CD14-positive monocyte (primary cell): Measurements from ENCODE around the gene NDUFB6. TPM values are rescaled to one million over a fixed set of nuclear protein-coding genes. Genes with fewer than 3 reads are reported as not detected.

ENCODE experiments used
- DNase-seq, 3 donors: peaks; one replicate each; pipeline ENCODE4 v3.0.0-alpha.2; 2011 to 2022
- H2AFZ ChIP-seq: 2 replicates; pipeline ENCODE4 v1.6.0; 2012; ENCODE audit warnings: mild to moderate bottlenecking, low read depth, low read length, inconsistent platforms; ENCODE audit not compliant: insufficient read depth, poor library complexity, severe bottlenecking
- H3K27ac ChIP-seq, 2 donors: 1 replicate in 1 of 2; 2 replicates in 1 of 2; pipeline ENCODE4 v1.5.1; 2012 to 2013; ENCODE audit warnings: low read length in 2 of 2, control low read depth in 1 of 2, inconsistent platforms in 1 of 2, low read depth in 1 of 2, mild to moderate bottlenecking in 1 of 2
- H3K27me3 ChIP-seq, 2 donors: one replicate each; pipeline versions ENCODE4 v1.6.0 to v1.6.1; 2011 to 2013; ENCODE audit warnings: low read length in 2 of 2; ENCODE audit not compliant: control insufficient read depth in 2 of 2, insufficient read depth in 2 of 2
- H3K36me3 ChIP-seq, 2 donors: replicated peaks in 1 of 2; 1 replicate in 1 of 2; 2 replicates in 1 of 2; pipeline versions ENCODE4 v1.5.1 to v1.6.1; 2012 to 2013; ENCODE audit warnings: low read length in 2 of 2, control low read depth in 1 of 2, inconsistent platforms in 1 of 2, mild to moderate bottlenecking in 1 of 2; ENCODE audit not compliant: insufficient read depth in 2 of 2, control insufficient read depth in 1 of 2
- H3K4me1 ChIP-seq, 2 donors: 1 replicate in 1 of 2; 2 replicates in 1 of 2; pipeline versions ENCODE4 v1.5.1 to v1.6.1; 2012 to 2013; ENCODE audit warnings: low read length in 2 of 2, control low read depth in 1 of 2, inconsistent platforms in 1 of 2, mild to moderate bottlenecking in 1 of 2, moderate library complexity in 1 of 2; ENCODE audit not compliant: insufficient read depth in 2 of 2, control insufficient read depth in 1 of 2
- H3K4me2 ChIP-seq: replicated peaks from 2 replicates; pipeline ENCODE3; 2012; ENCODE audit warnings: low read length, moderate library complexity, mild to moderate bottlenecking; ENCODE audit not compliant: poor library complexity, severe bottlenecking; ENCODE audit errors: extremely low read depth
- H3K4me3 ChIP-seq, 3 experiments: fragments of 200-600 bp in 1 of 3; sonication (generic) in 1 of 3; replicated peaks in 1 of 3; 1 replicate in 2 of 3; 2 replicates in 1 of 3; pipeline ENCODE4 v1.5.1; 2011 to 2013; ENCODE audit warnings: low read length in 3 of 3, mild to moderate bottlenecking in 3 of 3, control low read depth in 2 of 3, low read depth in 2 of 3, inconsistent platforms in 1 of 3, moderate library complexity in 1 of 3
- H3K79me2 ChIP-seq: 2 replicates; pipeline ENCODE4 v1.6.0; 2012; ENCODE audit warnings: mild to moderate bottlenecking, control low read depth, inconsistent platforms, low read length, moderate library complexity; ENCODE audit not compliant: insufficient read depth
- H3K9ac ChIP-seq: 2 replicates; pipeline ENCODE4 v1.6.0; 2017; ENCODE audit warnings: low read length, mild to moderate bottlenecking; ENCODE audit not compliant: insufficient read depth, poor library complexity, severe bottlenecking
- H3K9me3 ChIP-seq, 2 donors: replicated peaks in 1 of 2; 1 replicate in 1 of 2; 2 replicates in 1 of 2; pipeline versions ENCODE4 v1.5.1 to v1.6.1; 2012 to 2013; ENCODE audit warnings: low read length in 2 of 2, control low read depth in 1 of 2; ENCODE audit not compliant: control insufficient read depth in 1 of 2, insufficient read depth in 1 of 2
- H4K20me1 ChIP-seq: 2 replicates; pipeline ENCODE4 v1.6.0; 2012; ENCODE audit warnings: mild to moderate bottlenecking, low read length, control low read depth, moderate library complexity; ENCODE audit not compliant: insufficient read depth
- H3K27ac Mint-ChIP-seq, 7 donors: one replicate each; pipeline ENCODE4 v1.8.0; 2020; ENCODE audit warnings: mild to moderate bottlenecking in 7 of 7, mixed read lengths in 7 of 7, moderate library complexity in 6 of 7, inconsistent platforms in 2 of 7
- H3K27me3 Mint-ChIP-seq, 3 donors: one replicate each; pipeline ENCODE4 v1.8.0; 2021 to 2022; ENCODE audit warnings: low read depth in 3 of 3, mild to moderate bottlenecking in 3 of 3, mixed read lengths in 3 of 3, moderate library complexity in 3 of 3, inconsistent platforms in 1 of 3
- H3K36me3 Mint-ChIP-seq, 2 donors: one replicate each; pipeline ENCODE4 v1.8.0; 2020; ENCODE audit warnings: mixed read lengths in 2 of 2, inconsistent platforms in 1 of 2, mild to moderate bottlenecking in 1 of 2
- H3K4me1 Mint-ChIP-seq: one replicate; pipeline ENCODE4 v1.8.0; 2020; ENCODE audit warnings: mild to moderate bottlenecking, mixed read lengths
- H3K4me3 Mint-ChIP-seq, 2 donors: one replicate each; pipeline ENCODE4 v1.8.0; 2020; ENCODE audit warnings: mild to moderate bottlenecking in 2 of 2, mixed read lengths in 2 of 2, moderate library complexity in 1 of 2
- H3K9me3 Mint-ChIP-seq, 7 donors: one replicate each; pipeline ENCODE4 v1.8.0; 2020 to 2022; ENCODE audit warnings: mixed read lengths in 7 of 7, mild to moderate bottlenecking in 6 of 7, moderate library complexity in 6 of 7, inconsistent platforms in 2 of 7
- WGBS: methylation state at CpG from one replicate; pipeline ENCODE4 v1.1.5; 2013; ENCODE audit warnings: missing lambda C conversion rate; ENCODE audit not compliant: insufficient coverage; 5-methylcytosine and 5-hydroxymethylcytosine counted together
- intact Hi-C, 2 donors: fragments of 100-400 bp; cut with micrococcal nuclease; formaldehyde crosslinking; loops; one replicate each; pipeline versions ENCODE4 v1.15.0 to v1.15.1; 2023
- polyA plus RNA-seq, 3 donors: library from polyadenylated mRNA; depleted of rRNA in 1 of 3; unstranded in 2 of 3; stranded (reverse) in 1 of 3; fragments of 300-500 nt in 2 of 3; fragments of >200 nt in 1 of 3; fragmentation: Illumina TruSeq in 2 of 3; gene quantifications; 1 replicate in 2 of 3; 2 replicates in 1 of 3; pipeline ENCODE4 v1.2.3, GENCODE V29; 2012 to 2021
- TF ChIP-seq, protein P1 (sequence below): fragments of 200-600 bp; IDR thresholded peaks from one replicate; pipeline ENCODE4 v1.8.0; 2022; ENCODE audit warnings: antibody characterized with exemption, mild to moderate bottlenecking

Gene NDUFB6
- polyA plus RNA-seq, 3 donors, result 16.2 to 88.2 (median 77.6) TPM

DNA sequence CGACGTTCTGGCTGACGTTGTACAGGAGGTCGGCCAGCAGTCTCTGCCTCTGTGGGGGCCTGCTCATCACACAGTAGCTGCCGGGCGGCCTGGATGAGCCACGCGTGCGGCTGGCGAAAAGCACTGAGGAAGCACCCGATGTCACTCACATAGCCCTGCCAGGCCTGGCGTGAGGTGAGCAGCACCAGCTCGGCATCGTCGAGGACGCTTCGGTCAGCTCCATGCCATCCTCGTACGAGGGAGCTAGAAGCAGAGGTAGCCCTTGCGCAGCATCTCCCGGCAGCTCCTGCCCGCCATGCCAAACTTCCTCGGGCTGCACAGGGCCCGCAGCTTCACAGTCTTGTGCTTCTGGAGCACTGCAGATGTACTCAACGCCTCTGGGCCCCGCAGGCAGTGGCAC is 6.2 kb downstream of the NDUFB6 start:
- no peak for DNase-seq
- Histone ChIP-seq H3K4me3 (no peak overlapping the region), H2AFZ (no peak overlapping the region), H4K20me1 (no peaks in the 10 kb centered on the region), H3K4me1 (peaks cover 1 to 7% of the 10 kb centered on the region in 2 donors), H3K36me3 (peaks cover 22 to 46% of the 10 kb centered on the region in 2 donors), H3K27me3 (no peaks in the 10 kb centered on the region), H3K79me2 (peaks cover 38% of the 10 kb centered on the region), H3K9ac (no peak overlapping the region), H3K4me2 (no peak overlapping the region), H3K27ac (no peak overlapping the region), H3K9me3 (no peaks in the 10 kb centered on the region)
- Mint-ChIP-seq H3K4me1 (peaks cover 9% of the 10 kb centered on the region), H3K4me3 (no peak overlapping the region), H3K27ac (peak overlapping the region in 1 of 7 donors; percentile 66), H3K9me3 (no peaks in the 10 kb centered on the region), H3K27me3 (no peaks in the 10 kb centered on the region), H3K36me3 (peaks cover 40 to 48% of the 10 kb centered on the region in 2 donors)
- WGBS, result 97% methylated on average over 26 of the region's 26 CpGs
- TF ChIP-seq, protein P1, sequence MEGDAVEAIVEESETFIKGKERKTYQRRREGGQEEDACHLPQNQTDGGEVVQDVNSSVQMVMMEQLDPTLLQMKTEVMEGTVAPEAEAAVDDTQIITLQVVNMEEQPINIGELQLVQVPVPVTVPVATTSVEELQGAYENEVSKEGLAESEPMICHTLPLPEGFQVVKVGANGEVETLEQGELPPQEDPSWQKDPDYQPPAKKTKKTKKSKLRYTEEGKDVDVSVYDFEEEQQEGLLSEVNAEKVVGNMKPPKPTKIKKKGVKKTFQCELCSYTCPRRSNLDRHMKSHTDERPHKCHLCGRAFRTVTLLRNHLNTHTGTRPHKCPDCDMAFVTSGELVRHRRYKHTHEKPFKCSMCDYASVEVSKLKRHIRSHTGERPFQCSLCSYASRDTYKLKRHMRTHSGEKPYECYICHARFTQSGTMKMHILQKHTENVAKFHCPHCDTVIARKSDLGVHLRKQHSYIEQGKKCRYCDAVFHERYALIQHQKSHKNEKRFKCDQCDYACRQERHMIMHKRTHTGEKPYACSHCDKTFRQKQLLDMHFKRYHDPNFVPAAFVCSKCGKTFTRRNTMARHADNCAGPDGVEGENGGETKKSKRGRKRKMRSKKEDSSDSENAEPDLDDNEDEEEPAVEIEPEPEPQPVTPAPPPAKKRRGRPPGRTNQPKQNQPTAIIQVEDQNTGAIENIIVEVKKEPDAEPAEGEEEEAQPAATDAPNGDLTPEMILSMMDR, result no peak
- intact Hi-C loops, result no loop called here

DNA sequence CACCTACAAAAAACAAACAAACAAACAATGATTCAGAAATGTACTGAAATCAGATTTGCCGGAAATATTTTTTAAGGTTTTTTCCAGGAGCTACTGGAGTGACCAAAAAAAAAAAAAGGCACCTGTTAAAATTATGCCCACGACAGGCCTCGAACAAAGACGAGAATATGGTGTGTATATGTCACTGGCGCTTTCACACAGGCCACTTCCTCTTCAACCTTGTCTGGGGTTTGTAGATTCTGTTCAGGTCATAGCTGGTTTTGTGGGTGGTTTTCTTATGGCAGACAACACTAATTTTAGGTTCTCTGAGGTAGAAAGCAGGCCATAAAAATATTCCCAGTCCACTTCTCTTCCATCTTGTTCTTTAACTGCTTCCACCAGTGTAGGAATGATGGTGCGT is 7.0 kb downstream of the NDUFB6 start:
- H3K36me3 ChIP-seq, result peaks cover 22 to 46% of the 10 kb centered on the region in 2 donors
- H3K27me3 ChIP-seq, result no peaks in the 10 kb centered on the region
- H3K4me3 ChIP-seq, result no peak overlapping the region
- no peak for DNase-seq
- WGBS, result 100% methylated on average over 1 of the region's 6 CpGs
- H3K9me3 ChIP-seq, result no peaks in the 10 kb centered on the region
- Mint-ChIP-seq H3K36me3 (peaks cover 40 to 48% of the 10 kb centered on the region in 2 donors), H3K4me3 (no peak overlapping the region), H3K27me3 (no peaks in the 10 kb centered on the region), H3K9me3 (no peaks in the 10 kb centered on the region), H3K27ac (no peak overlapping the region), H3K4me1 (peaks cover 5% of the 10 kb centered on the region)
- H3K4me2 ChIP-seq, result no peak overlapping the region
- TF ChIP-seq, protein P1, result no peak
- H3K79me2 ChIP-seq, result peaks cover 30% of the 10 kb centered on the region
- H3K27ac ChIP-seq, result no peak overlapping the region
- no peaks in the 10 kb centered on the region for H3K4me1 ChIP-seq
- intact Hi-C loops, result no loop called here
- no peak overlapping the region for H3K9ac ChIP-seq
- H2AFZ ChIP-seq, result no peak overlapping the region
- no peaks in the 10 kb centered on the region for H4K20me1 ChIP-seq
